Anterior cingulate cortex (tissue), 58 donors: Measurements from ENCODE around the gene PTPRN2.
"Not testable (repeated sequence)": the region's sequence is repeated elsewhere in the genome, so short reads cannot be mapped to it uniquely, and the experiment has no call there.

Experiments
- DNase-seq, 58 donors: peaks; one replicate each; lab custom pipeline; 2025; lab: John Stamatoyannopoulos, UW

The PTPRN2 gene

GRCh38 chr7:158382363-158383254 lies 205.0 kb downstream of the PTPRN2 start:
- no peak for DNase-seq

- no peak for DNase-seq
These were observed 205.7 kb downstream of the PTPRN2 start for GRCh38 chr7:158381956-158382355.

- DNase-seq = no peak
These were observed 208.6 kb downstream of the PTPRN2 start for GRCh38 chr7:158378978-158379377.

DNA sequence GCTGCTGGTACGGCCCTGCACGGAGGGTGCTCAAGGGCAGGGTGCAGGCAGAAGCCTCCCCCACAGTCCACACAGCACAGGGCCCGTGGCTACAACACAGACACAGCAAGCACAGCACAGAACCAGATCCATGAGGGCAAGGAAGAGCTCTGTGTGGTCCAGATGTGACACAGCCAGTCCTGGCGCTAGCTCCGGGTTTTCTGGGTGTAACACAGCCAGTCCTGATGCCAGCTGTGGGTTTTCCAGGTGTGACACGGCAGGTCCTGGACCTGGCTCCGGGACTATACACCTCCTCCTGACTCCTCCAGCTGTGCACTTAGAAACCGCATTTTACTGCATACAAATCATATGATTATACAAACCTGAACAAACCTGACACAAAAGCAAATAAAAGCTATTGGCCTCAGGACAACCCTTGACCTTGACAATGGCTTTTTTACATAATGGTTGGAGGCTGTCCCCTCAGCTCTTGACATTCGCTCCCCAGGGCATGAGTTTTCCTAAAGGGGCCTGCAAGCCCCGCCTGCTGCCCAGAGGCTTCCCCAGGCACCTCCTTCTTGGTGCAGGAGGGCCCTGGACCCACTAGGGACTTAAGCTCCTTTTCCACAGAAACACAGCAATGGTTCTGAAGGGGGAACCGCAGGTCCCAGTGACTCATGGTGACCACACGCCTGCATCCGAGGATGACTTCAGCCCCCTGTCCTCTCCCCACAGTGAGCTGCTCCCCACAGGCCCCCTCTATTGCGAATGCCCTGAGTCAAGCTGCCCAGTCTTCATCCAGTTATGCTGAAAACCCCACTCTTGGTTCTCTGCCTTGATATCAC lies 209.6 kb downstream of the PTPRN2 start:
- no peak for DNase-seq

DNA sequence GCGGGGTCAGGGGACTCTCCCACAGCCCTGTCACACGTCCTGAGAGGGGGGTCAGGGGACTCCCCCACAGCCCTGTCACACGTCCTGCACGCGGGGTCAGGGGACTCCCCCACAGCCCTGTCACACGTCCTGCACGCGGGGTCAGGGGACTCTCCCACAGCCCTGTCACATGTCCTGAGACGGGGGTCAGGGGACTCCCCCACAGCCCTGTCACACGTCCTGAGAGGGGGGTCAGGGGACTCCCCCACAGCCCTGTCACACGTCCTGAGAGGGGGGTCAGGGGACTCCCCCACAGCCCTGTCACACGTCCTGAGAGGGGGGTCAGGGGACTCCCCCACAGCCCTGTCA lies 210.8 kb downstream of the PTPRN2 start:
- not testable (repeated sequence) for DNase-seq

DNA sequence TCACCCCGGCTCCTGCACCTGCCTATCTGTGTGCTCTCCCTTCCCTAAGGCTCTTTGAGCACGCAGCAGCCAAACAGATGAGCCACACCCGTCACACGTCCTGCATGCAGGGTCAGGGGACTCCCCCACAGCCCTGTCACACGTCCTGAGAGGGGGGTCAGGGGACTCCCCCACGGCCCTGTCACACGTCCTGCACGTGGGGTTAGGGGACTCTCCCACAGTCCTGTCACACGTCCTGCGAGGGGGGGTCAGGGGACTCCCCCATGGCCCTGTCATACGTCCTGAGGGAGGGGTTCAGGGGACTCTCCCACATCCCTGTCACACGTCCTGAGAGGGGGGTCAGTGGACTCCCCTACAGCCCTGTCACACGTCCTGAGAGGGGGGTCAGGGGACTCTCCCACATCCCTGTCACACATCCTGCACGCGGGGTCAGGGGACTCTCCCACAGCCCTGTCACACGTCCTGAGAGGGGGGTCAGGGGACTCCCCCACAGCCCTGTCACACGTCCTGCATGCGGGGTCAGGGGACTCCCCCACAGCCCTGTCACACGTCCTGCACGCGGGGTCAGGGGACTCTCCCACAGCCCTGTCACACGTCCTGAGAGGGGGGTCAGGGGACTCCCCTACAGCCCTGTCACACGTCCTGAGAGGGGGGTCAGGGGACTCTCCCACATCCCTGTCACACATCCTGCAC lies 211.3 kb downstream of the PTPRN2 start:
- DNase-seq = not testable (repeated sequence)

- DNase-seq = no peak
These were observed 212.6 kb downstream of the PTPRN2 start for GRCh38 chr7:158375034-158375433.

DNA sequence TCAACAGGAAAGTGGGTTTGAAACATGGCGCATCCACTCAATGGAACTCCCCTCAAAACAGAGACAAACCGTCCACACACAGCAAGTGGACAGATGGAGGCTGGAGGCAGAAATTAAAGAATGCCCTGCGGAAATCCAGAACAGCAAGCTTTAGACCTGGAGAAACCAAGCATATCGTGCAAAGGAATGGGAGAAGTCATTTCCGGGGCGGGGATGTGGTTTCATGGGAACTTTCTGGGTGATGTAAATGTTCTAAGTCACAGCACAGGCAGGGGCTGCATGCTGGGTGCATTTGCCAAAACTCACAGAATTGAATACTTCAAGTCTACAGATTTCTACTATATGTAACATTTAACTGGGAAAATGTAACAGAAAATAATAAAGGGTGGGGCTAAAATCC lies 213.0 kb downstream of the PTPRN2 start:
- no peak for DNase-seq

- DNase-seq = no peak
These were observed 213.5 kb downstream of the PTPRN2 start for GRCh38 chr7:158374146-158374545.

DNA sequence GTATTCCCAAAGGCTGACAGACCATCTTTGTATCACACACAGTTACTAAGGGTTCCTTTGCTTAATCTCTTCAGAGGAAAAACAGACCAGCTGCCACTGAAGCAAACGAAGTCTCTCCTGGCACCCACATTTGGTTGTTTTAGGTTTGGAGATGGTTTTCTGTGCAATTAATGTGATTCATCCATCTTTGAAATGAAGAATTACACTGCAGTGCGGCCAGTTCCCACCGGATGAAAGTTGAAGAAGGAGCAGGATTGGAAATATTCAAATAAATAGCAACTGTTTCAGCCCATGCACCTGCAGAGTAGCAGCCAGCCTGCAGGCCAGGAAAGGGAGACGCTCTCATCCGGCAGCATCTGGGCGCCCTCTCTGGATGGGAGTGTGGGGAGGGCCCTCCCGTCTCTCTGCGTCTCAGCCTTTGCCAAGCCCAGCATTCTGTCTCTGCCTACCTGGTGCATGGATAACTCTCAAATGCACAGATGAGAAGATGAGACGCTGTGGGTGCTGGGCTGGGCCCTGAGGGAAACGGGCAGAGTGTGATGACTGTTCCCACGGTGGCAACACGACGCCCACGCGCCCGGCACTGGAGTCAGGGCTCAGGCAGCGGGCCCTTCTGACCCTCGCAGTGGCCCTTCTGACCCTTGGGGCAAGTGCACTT lies 214.0 kb downstream of the PTPRN2 start:
- peak in 3 of 58 donors; percentile 13 to 47 (median 35) for DNase-seq

- DNase-seq = no peak
These were observed 215.0 kb downstream of the PTPRN2 start for GRCh38 chr7:158372400-158373342.

GRCh38 chr7:158371856-158372255 lies 215.8 kb downstream of the PTPRN2 start:
- no peak for DNase-seq

GRCh38 chr7:158369866-158370265 lies 217.8 kb downstream of the PTPRN2 start:
- no peak for DNase-seq

- no peak for DNase-seq
These were observed 218.3 kb downstream of the PTPRN2 start for GRCh38 chr7:158369290-158369689.

GRCh38 chr7:158368449-158368848 lies 219.2 kb downstream of the PTPRN2 start:
- DNase-seq = no peak

DNA sequence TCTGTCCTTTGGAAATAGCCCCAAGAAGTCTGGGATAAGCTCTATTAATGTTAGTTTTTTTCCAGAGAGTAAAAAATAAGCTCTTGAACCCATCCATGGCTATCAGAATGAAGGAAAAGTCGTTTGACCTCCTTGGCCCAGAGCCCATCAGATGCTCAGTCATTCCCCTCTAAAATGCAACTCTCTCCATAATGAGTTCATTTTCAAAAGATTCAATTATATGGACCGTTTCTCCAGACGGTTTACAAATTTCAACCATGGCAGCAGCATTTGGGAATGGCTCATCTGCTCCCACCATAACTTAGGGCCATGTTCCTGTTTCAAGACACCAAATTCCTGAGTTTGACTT lies 220.0 kb downstream of the PTPRN2 start:
- DNase-seq = no peak

DNA sequence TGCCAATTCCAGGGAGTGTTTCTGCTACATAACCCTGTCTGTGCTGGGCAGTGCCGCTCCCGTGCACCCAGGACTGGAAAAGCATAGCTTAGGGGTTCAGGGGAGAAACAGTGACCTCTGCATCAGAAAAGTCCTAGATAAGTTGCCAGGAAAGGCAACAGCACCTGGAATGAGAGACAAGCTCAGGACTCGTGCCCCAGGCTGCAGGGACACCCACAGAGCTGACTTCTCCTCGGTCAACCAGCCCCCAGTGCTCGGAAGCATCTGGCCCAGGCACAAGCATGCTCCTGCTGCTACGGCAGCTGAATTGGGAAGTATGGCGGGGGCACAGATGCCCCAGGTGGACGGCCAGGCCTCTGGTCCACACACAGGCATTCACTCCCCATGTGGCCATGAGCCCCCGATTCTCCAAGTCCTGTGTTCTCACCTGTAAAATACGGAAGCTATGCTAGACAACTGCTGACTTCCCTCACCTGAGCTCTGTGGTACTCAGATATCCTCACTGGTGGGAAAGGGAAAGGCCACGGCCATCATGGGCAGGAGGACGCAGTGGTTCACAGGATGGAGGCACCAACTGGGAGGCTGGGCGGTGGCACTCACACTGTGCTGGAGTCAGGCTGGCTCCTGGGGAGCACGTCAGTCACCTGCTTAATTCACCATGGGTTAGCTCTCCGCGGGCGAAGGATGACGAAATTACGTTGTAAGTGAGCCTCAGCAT lies 220.5 kb downstream of the PTPRN2 start:
- DNase-seq = no peak

DNA sequence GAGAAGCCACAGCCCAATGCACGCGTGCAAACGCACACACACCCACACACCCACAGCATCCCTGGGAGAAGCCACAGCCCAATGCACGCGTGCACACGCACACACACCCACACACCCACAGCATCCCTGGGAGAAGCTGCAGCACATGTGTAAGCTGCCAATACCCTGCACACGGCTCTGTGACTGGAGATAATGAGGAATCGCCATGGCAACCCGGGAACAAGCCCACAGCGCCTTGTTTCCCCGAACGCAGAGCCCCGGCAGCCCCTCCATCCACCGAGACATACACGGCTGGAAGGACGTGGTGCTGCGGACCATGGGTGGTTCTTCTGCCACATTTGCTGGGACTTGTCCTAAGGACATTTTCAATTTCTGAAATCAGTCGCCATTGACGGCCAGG lies 221.3 kb downstream of the PTPRN2 start:
- peak in 22 of 58 donors; percentile 11 to 64 (median 44) for DNase-seq

- DNase-seq = no peak
These were observed 222.4 kb downstream of the PTPRN2 start for GRCh38 chr7:158365267-158365666.
